Measurements from ENCODE around the gene KTN1. TPM values are rescaled to one million over a fixed set of nuclear protein-coding genes. Genes with fewer than 3 reads are reported as not detected.

The KTN1 gene
- total RNA-seq, 4 donors from 2014 or later: 130 to 176 (median 150) TPM

- WGBS, 2 donors: 77 to 91% methylated on average over 1 of the region's 1 CpG
- DNase-seq (ENCODE audit: low spot score in 2 of 2): no peak
- H3K9me3 ChIP-seq: no peaks in the 10 kb centered on the region
- H3K27me3 ChIP-seq: no peaks in the 10 kb centered on the region
- no peaks in the 10 kb centered on the region for H3K4me1 ChIP-seq
- H3K4me3 ChIP-seq: no peak overlapping the region
- TF ChIP-seq EP300 (IDR thresholded peaks at IDR 0.05): no peak
- TF ChIP-seq POLR2A (IDR thresholded peaks at IDR 0.05): no peak
- TF ChIP-seq CTCF (IDR thresholded peaks at IDR 0.05): no peak
- no peaks in the 10 kb centered on the region for H3K36me3 ChIP-seq
- no peak overlapping the region for H3K27ac ChIP-seq
Measured at GRCh38 chr14:55718551-55718950, 138.5 kb downstream of the KTN1 start.

- Histone ChIP-seq H3K9me3 (no peaks in the 10 kb centered on the region), H3K36me3 (no peaks in the 10 kb centered on the region), H3K4me3 (no peak overlapping the region), H3K27me3 (no peaks in the 10 kb centered on the region), H3K4me1 (no peaks in the 10 kb centered on the region), H3K27ac (no peak overlapping the region)
- TF ChIP-seq CTCF (IDR thresholded peaks at IDR 0.05) (no peak), POLR2A (IDR thresholded peaks at IDR 0.05) (no peak), EP300 (IDR thresholded peaks at IDR 0.05) (no peak)
- WGBS, 2 donors: 95 to 97% methylated on average over 4 of the region's 4 CpGs
- DNase-seq (ENCODE audit: low spot score in 2 of 2): no peak
Measured at GRCh38 chr14:55720796-55721195, 140.8 kb downstream of the KTN1 start.

- H3K27me3 ChIP-seq: no peaks in the 10 kb centered on the region
- no peaks in the 10 kb centered on the region for H3K36me3 ChIP-seq
- 77 to 100% methylated on average over 1 of the region's 1 CpG for WGBS, 2 donors
- H3K4me3 ChIP-seq: no peak overlapping the region
- TF ChIP-seq EP300 (IDR thresholded peaks at IDR 0.05) (no peak), POLR2A (IDR thresholded peaks at IDR 0.05) (no peak), CTCF (IDR thresholded peaks at IDR 0.05) (no peak)
- H3K4me1 ChIP-seq: no peaks in the 10 kb centered on the region
- H3K27ac ChIP-seq: no peak overlapping the region
- no peak for DNase-seq (ENCODE audit: low spot score in 2 of 2)
- H3K9me3 ChIP-seq: no peaks in the 10 kb centered on the region
Measured at GRCh38 chr14:55721353-55721752, 141.3 kb downstream of the KTN1 start.

- TF ChIP-seq CTCF (IDR thresholded peaks at IDR 0.05) (no peak), POLR2A (IDR thresholded peaks at IDR 0.05) (no peak), EP300 (IDR thresholded peaks at IDR 0.05) (no peak)
- Histone ChIP-seq H3K36me3 (no peaks in the 10 kb centered on the region), H3K4me3 (no peak overlapping the region), H3K4me1 (no peaks in the 10 kb centered on the region), H3K27me3 (no peaks in the 10 kb centered on the region), H3K27ac (no peak overlapping the region), H3K9me3 (no peaks in the 10 kb centered on the region)
- whole genome bisulfite sequencing, 2 donors: 88 to 89% methylated on average over 5 of the region's 5 CpGs
- no peak for DNase-seq (ENCODE audit: low spot score in 2 of 2)
Measured at GRCh38 chr14:55722054-55722453, 142.0 kb downstream of the KTN1 start.

- no peaks in the 10 kb centered on the region for H3K4me1 ChIP-seq
- 81 to 83% methylated on average over 1 of the region's 1 CpG for WGBS, 2 donors
- H3K9me3 ChIP-seq: no peaks in the 10 kb centered on the region
- no peaks in the 10 kb centered on the region for H3K27me3 ChIP-seq
- TF ChIP-seq POLR2A (IDR thresholded peaks at IDR 0.05) (no peak), EP300 (IDR thresholded peaks at IDR 0.05) (no peak), CTCF (IDR thresholded peaks at IDR 0.05) (no peak)
- DNase-seq (ENCODE audit: low spot score in 2 of 2): no peak
- H3K4me3 ChIP-seq: no peak overlapping the region
- H3K27ac ChIP-seq: no peak overlapping the region
- H3K36me3 ChIP-seq: no peaks in the 10 kb centered on the region
Measured at GRCh38 chr14:55724736-55725135, 144.7 kb downstream of the KTN1 start.

Measured in tibial nerve (tissue), 4 donors.